H1 (cell line): ENCODE results near the gene DENND4C. TPM values are rescaled to one million over a fixed set of nuclear protein-coding genes. Genes with fewer than 3 reads are reported as not detected.

Experiments
- CTCF ChIA-PET: fragments of 300-600 bp; sonication (Branson Sonifier 250); formaldehyde crosslinking; loops from one replicate; lab custom pipeline; 2021; ENCODE audit not compliant: partially characterized antibody; lab: Charles Lee
- POLR2A ChIA-PET: fragments of 300-600 bp; sonication (Branson Sonifier 250); formaldehyde crosslinking; loops from one replicate; lab custom pipeline; 2021; ENCODE audit warnings: inconsistent platforms; ENCODE audit not compliant: partially characterized antibody; lab: Charles Lee
- DNase-seq, 2 experiments: peaks; one replicate each; pipeline versions ENCODE4 v3.0.0 to v3.0.0-alpha.2; 2010 to 2022; ENCODE audit warnings: low spot score in 2 of 2, low read depth in 1 of 2, mixed read lengths in 1 of 2
- FAIRE-seq: peaks from 2 replicates; lab custom pipeline; 2011; peaks lifted over from hg19 to GRCh38; lab: Jason Lieb, UNC
- H2AFZ ChIP-seq: 2 replicates; pipeline ENCODE4 v1.8.1; 2012; ENCODE audit warnings: low read length, inconsistent platforms
- H2AK5ac ChIP-seq: 2 replicates; pipeline ENCODE4 v1.6.1; 2013; ENCODE audit warnings: low read depth, low read length
- H2BK120ac ChIP-seq: replicated peaks from 2 replicates; pipeline ENCODE3; 2013; ENCODE audit warnings: low read depth, low read length, inconsistent platforms
- H2BK12ac ChIP-seq: 2 replicates; pipeline ENCODE4 v1.6.1; 2013; ENCODE audit warnings: low read depth, low read length
- H2BK15ac ChIP-seq: 2 replicates; pipeline ENCODE4 v1.6.1; 2013; ENCODE audit warnings: low read length
- H2BK20ac ChIP-seq: 2 replicates; pipeline ENCODE4 v1.6.1; 2013; ENCODE audit warnings: low read length
- H2BK5ac ChIP-seq: 2 replicates; pipeline ENCODE4 v1.6.1; 2013; ENCODE audit warnings: low read depth, low read length
- H3K14ac ChIP-seq: 2 replicates; pipeline ENCODE4 v1.6.1; 2013; ENCODE audit warnings: inconsistent platforms; ENCODE audit not compliant: insufficient read length
- H3K18ac ChIP-seq: 2 replicates; pipeline ENCODE4 v1.6.1; 2013; ENCODE audit warnings: low read length; ENCODE audit errors: extremely low read depth
- H3K23ac ChIP-seq: 2 replicates; pipeline ENCODE4 v1.6.1; 2013; ENCODE audit warnings: inconsistent platforms; ENCODE audit not compliant: insufficient read length
- H3K23me2 ChIP-seq: 2 replicates; pipeline ENCODE4 v1.6.1; 2013; ENCODE audit warnings: low read depth, low read length
- H3K27ac ChIP-seq: 2 replicates; pipeline ENCODE4 v1.6.1; 2011; ENCODE audit warnings: low read depth, low read length, inconsistent platforms
- H3K27me3 ChIP-seq, 4 experiments: replicated peaks in 1 of 4; 1 replicate in 1 of 4; 2 replicates in 3 of 4; pipeline versions ENCODE4 v1.6.1 to v1.8.1; 2011 to 2013; ENCODE audit warnings: low read length in 3 of 4, mild to moderate bottlenecking in 3 of 4, inconsistent platforms in 2 of 4, mixed read lengths in 2 of 4, moderate library complexity in 1 of 4; ENCODE audit not compliant: control insufficient read depth in 3 of 4, insufficient read depth in 3 of 4; ENCODE audit errors: extremely low read depth in 1 of 4
- H3K36me3 ChIP-seq, 4 experiments: 2 replicates each; pipeline versions ENCODE4 v1.6.1 to v1.8.1; 2011 to 2013; ENCODE audit warnings: mild to moderate bottlenecking in 4 of 4, low read length in 3 of 4, moderate library complexity in 2 of 4, control low read depth in 1 of 4, inconsistent platforms in 1 of 4; ENCODE audit not compliant: insufficient read depth in 4 of 4, control insufficient read depth in 2 of 4
- H3K4ac ChIP-seq: replicated peaks from 2 replicates; pipeline ENCODE3; 2013; ENCODE audit warnings: low read length, low read depth, mixed read lengths, inconsistent platforms; ENCODE audit not compliant: insufficient read length
- H3K4me1 ChIP-seq, 4 experiments: replicated peaks in 1 of 4; 1 replicate in 1 of 4; 2 replicates in 3 of 4; pipeline versions ENCODE4 v1.6.1 to v1.8.1; 2011 to 2013; ENCODE audit warnings: low read length in 3 of 4, inconsistent platforms in 2 of 4, mixed read lengths in 1 of 4; ENCODE audit not compliant: insufficient read depth in 4 of 4, control insufficient read depth in 3 of 4
- H3K4me2 ChIP-seq, 2 experiments: 2 replicates each; pipeline versions ENCODE4 v1.6.1 to v1.8.1; 2011 to 2013; ENCODE audit warnings: low read depth in 2 of 2, low read length in 2 of 2, control low read depth in 1 of 2, inconsistent platforms in 1 of 2, mild to moderate bottlenecking in 1 of 2; ENCODE audit not compliant: insufficient read depth in 1 of 2
- H3K4me3 ChIP-seq, 4 experiments: fragments of 200-600, 300-600 bp in 1 of 4; sonication (generic), shearing (Covaris generic), sonication (Bioruptor Twin) in 1 of 4; 2 replicates each; pipeline versions ENCODE4 v1.5.1 to v1.8.1; 2011 to 2016; ENCODE audit warnings: low read length in 4 of 4, low read depth in 3 of 4, control low read depth in 2 of 4, inconsistent platforms in 2 of 4, mild to moderate bottlenecking in 2 of 4, mixed read lengths in 1 of 4, moderate library complexity in 1 of 4; ENCODE audit not compliant: insufficient read depth in 2 of 4; ENCODE audit errors: extremely low read depth in 1 of 4
- H3K56ac ChIP-seq: replicated peaks from 2 replicates; pipeline ENCODE3; 2013; ENCODE audit warnings: low read depth, mild to moderate bottlenecking, mixed read lengths, low read length, inconsistent platforms; ENCODE audit not compliant: insufficient read length
- H3K79me1 ChIP-seq: 2 replicates; pipeline ENCODE4 v1.6.1; 2013; ENCODE audit warnings: low read depth, low read length, control low read depth
- H3K79me2 ChIP-seq, 2 experiments: 2 replicates each; pipeline versions ENCODE4 v1.6.1 to v1.8.1; 2012 to 2013; ENCODE audit warnings: low read length in 2 of 2, mild to moderate bottlenecking in 2 of 2, inconsistent platforms in 1 of 2; ENCODE audit not compliant: insufficient read depth in 2 of 2, control insufficient read depth in 1 of 2
- H3K9ac ChIP-seq, 4 experiments: replicated peaks in 1 of 4; 1 replicate in 1 of 4; 2 replicates in 3 of 4; pipeline versions ENCODE4 v1.6.1 to v1.8.1; 2011 to 2013; ENCODE audit warnings: low read depth in 3 of 4, low read length in 3 of 4, control low read depth in 2 of 4, mild to moderate bottlenecking in 2 of 4, moderate library complexity in 2 of 4, inconsistent platforms in 1 of 4; ENCODE audit errors: extremely low read depth in 1 of 4
- H3K9me3 ChIP-seq, 2 experiments: 2 replicates each; pipeline versions ENCODE4 v1.6.1 to v1.8.1; 2012 to 2013; ENCODE audit warnings: mild to moderate bottlenecking in 2 of 2, moderate library complexity in 2 of 2, control low read depth in 1 of 2, inconsistent platforms in 1 of 2, low read depth in 1 of 2, low read length in 1 of 2, mixed read lengths in 1 of 2; ENCODE audit not compliant: insufficient read depth in 2 of 2
- H4K20me1 ChIP-seq, 2 experiments: replicated peaks in 1 of 2; 2 replicates each; pipeline versions ENCODE3 to v1.8.1; 2011 to 2013; ENCODE audit warnings: inconsistent platforms in 2 of 2, low read length in 2 of 2, mild to moderate bottlenecking in 1 of 2; ENCODE audit not compliant: insufficient read depth in 2 of 2, control insufficient read depth in 1 of 2
- H4K5ac ChIP-seq: 2 replicates; pipeline ENCODE4 v1.6.1; 2013; ENCODE audit warnings: low read length, low read depth, mixed read lengths, inconsistent platforms; ENCODE audit not compliant: insufficient read length
- H4K8ac ChIP-seq: 2 replicates; pipeline ENCODE4 v1.8.0; 2013; ENCODE audit warnings: mild to moderate bottlenecking, moderate library complexity, low read length, inconsistent platforms; ENCODE audit not compliant: insufficient read depth; ENCODE audit errors: extremely low read depth
- H4K91ac ChIP-seq: replicated peaks from 2 replicates; pipeline ENCODE3; 2013; ENCODE audit warnings: low read length, mixed read lengths, inconsistent platforms; ENCODE audit not compliant: insufficient read length
- CBX8 ChIP-seq: fragments of 300-800, 300-1000 bp; sonication (generic); IDR thresholded peaks from 2 replicates; pipeline ENCODE4 v1.7.1; 2016; ENCODE audit warnings: low read depth, low read length, borderline replicate concordance
- HDAC6 ChIP-seq: IDR thresholded peaks from one replicate; pipeline ENCODE4 v1.7.1; 2012; ENCODE audit warnings: low read depth, mild to moderate bottlenecking, inconsistent platforms, low read length, moderate library complexity
- RAD21 ChIP-seq, 2 experiments: IDR thresholded peaks in 1 of 2; conservative IDR thresholded peaks in 1 of 2; 2 replicates each; pipeline ENCODE4 v1.6.1; 2011; ENCODE audit warnings: low read depth in 2 of 2, low read length in 2 of 2, improper control_type of control experiment in 1 of 2, inconsistent platforms in 1 of 2, mild to moderate bottlenecking in 1 of 2, moderate library complexity in 1 of 2
- RXRA ChIP-seq: IDR thresholded peaks from 2 replicates; pipeline ENCODE4 v1.6.1; 2011; ENCODE audit warnings: low read depth, mild to moderate bottlenecking, low read length, moderate library complexity; ENCODE audit not compliant: insufficient read depth
- SAP30 ChIP-seq: fragments of 300-600 bp; sonication (generic); IDR thresholded peaks from 2 replicates; pipeline ENCODE4 v1.7.1; 2012; ENCODE audit warnings: low read length, moderate library complexity, mild to moderate bottlenecking, inconsistent platforms; ENCODE audit not compliant: insufficient read depth, insufficient replicate concordance
- WGBS, 2 experiments: shearing (Covaris generic) in 1 of 2; methylation state at CpG; one replicate each; pipeline versions ENCODE4 v1.1.6 to v1.1.7; 2013 to 2015; ENCODE audit warnings: low lambda C conversion rate in 2 of 2, mixed read lengths in 2 of 2, inconsistent platforms in 1 of 2, low coverage in 1 of 2, missing lambda C conversion rate in 1 of 2; ENCODE audit not compliant: insufficient replicate concordance in 2 of 2, insufficient coverage in 1 of 2, insufficient read length in 1 of 2; ENCODE audit errors: extremely low coverage in 1 of 2, missing lambda C conversion rate in 1 of 2; 5-methylcytosine and 5-hydroxymethylcytosine counted together
- polyA plus RNA-seq, 7 experiments: library from polyadenylated mRNA; depleted of rRNA in 3 of 7; stranded (reverse) in 5 of 7; unstranded in 2 of 7; fragments of >200 nt in 5 of 7; fragments of 200-250 nt in 2 of 7; gene quantifications; 1 replicate in 5 of 7; 2 replicates in 1 of 7; 4 replicates in 1 of 7; pipeline versions ENCODE4 v1.2.1 to v1.2.3, GENCODE V29; 2011 to 2013; ENCODE audit warnings: missing spikeins in 2 of 7, mixed read lengths in 2 of 7
- total RNA-seq: library from RNA; stranded (reverse); fragmentation: NEBNext Ultra II Directional; extraction: Animal tissue kit (Norgen Biotek cat#: 25700); gene quantifications from 2 replicates; pipeline ENCODE4 v1.2.1, GENCODE V29; 2021

DENND4C gene
- total and polyA plus RNA-seq, 2 of the 8 experiments (the other 6 are each of a cell fraction or from before 2014, with no cell fraction given), result 6.9 to 18.9 TPM

DNA sequence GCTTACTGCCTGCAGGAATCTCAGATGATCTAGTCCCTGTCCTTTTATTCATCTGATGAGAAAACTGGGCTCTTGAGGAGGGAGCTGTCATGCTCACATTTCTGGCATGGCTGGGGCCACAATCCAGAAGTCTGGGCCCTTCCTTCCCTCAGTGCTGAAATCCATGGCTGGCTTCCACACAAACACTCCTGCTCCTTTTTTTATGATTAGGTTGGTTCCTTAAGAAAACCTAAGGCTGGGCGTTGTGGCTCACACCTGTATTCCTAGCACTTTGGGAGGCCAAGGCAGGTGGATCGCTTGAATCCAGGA lies 179.7 kb downstream of the DENND4C start:
- Histone ChIP-seq H3K27ac (no peak overlapping the region), H3K56ac (no peak overlapping the region), H4K20me1 (no peaks in the 10 kb centered on the region), H3K9me3 (no peaks in the 10 kb centered on the region), H4K8ac (no peak overlapping the region), H4K5ac (no peak overlapping the region), H3K79me2 (peaks cover 0 to 32% of the 10 kb centered on the region in 2 experiments; a peak in 2 of 4 replicates), H4K91ac (no peak overlapping the region), H2BK15ac (no peak overlapping the region), H3K14ac (no peak overlapping the region), H3K4ac (no peak overlapping the region), H3K18ac (no peak overlapping the region), H2BK120ac (no peak overlapping the region), H2BK20ac (no peak overlapping the region), H3K79me1 (peaks cover 7% of the 10 kb centered on the region; the same call in 1 of the 2 replicates), H2AFZ (no peak overlapping the region), H3K23me2 (peaks cover 16% of the 10 kb centered on the region), H3K4me3 (peak overlapping the region; percentile 65 to 88 (median 80); a peak in 7 of 8 replicates), H2AK5ac (0 out of 2 replicates have a peak overlapping the region, but pooled peaks have one; percentile 49), H3K4me2 (peak overlapping the region; percentile 74 to 95; a peak in 3 of 4 replicates), H2BK5ac (no peak overlapping the region), H3K9ac (no peak overlapping the region; a peak in 1 of 7 replicates), H3K4me1 (peaks cover 2 to 14% (median 10%) of the 10 kb centered on the region in 4 experiments; a peak in 5 of 7 replicates), H2BK12ac (no peak overlapping the region), H3K36me3 (no peaks in the 10 kb centered on the region), H3K27me3 (peaks cover 0 to 7% (median 0%) of the 10 kb centered on the region in 4 experiments; a peak in 2 of 7 replicates), H3K23ac (no peak overlapping the region)
- no peak for TF ChIP-seq CBX8
- no peak for TF ChIP-seq HDAC6
- no peak for TF ChIP-seq RAD21 (IDR thresholded peaks at IDR 0.05 in 1 of 2, conservative IDR thresholded peaks at IDR 0.05 in 1 of 2; ENCODE audit: low read depth in 2 of 2, low read length in 2 of 2)
- no peak for TF ChIP-seq SAP30
- no peak for TF ChIP-seq RXRA
- no peak for FAIRE-seq
- ChIA-PET CTCF (interaction anchor here (1.1 to 1.5 kb wide), 2 partner anchors 47 to 55 kb away, joined by 3 to 8 read pairs; no protein-coding TSS in a partner anchor), POLR2A (no interaction called here)
- no peak for DNase-seq
- 78% methylated on average over 2 of the region's 2 CpGs; no CpG with 5 or more reads in 1 of the 2 experiments for WGBS, 2 experiments
